ENCODE results near the gene TPP1. TPM values are rescaled to one million over a fixed set of nuclear protein-coding genes. Genes with fewer than 3 reads are reported as not detected.

The TPP1 gene
- total RNA-seq, 8 experiments from 2014 or later = 5.2 to 174 (median 23.3) TPM

DNA sequence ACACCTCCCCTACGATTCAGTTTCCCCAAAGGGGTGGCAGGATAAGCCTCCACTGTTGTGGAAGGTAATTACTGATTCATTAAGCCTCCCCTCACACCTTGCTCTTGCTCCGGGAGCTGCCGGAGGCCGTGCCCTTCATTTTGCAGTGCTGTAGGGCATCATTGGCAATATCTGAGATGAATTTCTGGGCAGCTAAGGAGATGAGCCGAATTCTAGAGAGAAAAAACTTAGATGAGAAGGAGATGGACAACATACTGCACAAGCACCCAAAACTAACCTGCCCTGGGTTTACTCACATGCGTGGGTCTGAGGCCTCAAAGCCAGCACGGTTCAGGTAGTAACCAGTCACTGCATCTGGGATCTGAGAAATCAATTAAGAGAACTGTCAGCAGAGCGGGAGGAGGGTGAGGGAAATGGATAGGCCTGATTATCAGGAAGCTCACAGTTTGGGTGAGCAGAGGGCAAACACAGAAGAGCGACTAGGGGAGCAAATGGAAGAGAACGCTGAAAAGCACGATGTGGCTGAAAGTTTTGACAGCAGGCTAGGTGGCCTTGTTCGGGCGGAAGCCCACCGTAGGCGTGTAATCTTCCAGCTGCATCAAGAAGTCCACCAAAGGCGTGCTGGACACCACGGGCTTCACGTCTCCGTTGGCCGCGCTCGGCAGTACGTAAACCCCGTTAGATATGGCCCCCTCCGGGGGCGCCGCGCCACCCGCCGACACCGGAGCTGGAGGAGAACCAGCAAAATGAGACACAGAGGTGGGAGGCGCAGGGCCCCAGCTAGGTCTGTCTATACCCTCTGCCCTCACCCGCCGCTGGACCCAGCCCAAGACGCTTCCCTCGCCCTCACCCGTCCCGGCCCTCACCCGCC is 7.9 kb downstream of the TPP1 start:
- 0 to 80% (median 33%) methylated on average over 1 to 10 of the region's 39 CpGs; no CpG with 5 or more reads in 3 of the 10 experiments for WGBS, 10 experiments
- in situ Hi-C loops (cut with MboI; ENCODE audit: low pct_unique_long_range_greater_than_20kb in 2 of 9, low sequenced_read_pairs in 9 of 9, unreplicated experiment in 9 of 9) = loop anchor here in 2 of 9 experiments (25.0 kb wide), 1 partner anchor 224 kb away; the partner anchor contains the start of gene SMPD1 (in 2 of the 2)
- Histone ChIP-seq H3K27ac (peak overlapping the region; percentile 97 to 98), H3K4me3 (peak overlapping the region; percentile 67 to 99 (median 75)), H3K4me1 (replicated peaks in 1 of 2) (peaks cover 18 to 24% of the 10 kb centered on the region in 2 donors)
- peak; percentile 13 to 38 (median 32) for ATAC-seq (replicated peaks in 6 of 8)

DNA sequence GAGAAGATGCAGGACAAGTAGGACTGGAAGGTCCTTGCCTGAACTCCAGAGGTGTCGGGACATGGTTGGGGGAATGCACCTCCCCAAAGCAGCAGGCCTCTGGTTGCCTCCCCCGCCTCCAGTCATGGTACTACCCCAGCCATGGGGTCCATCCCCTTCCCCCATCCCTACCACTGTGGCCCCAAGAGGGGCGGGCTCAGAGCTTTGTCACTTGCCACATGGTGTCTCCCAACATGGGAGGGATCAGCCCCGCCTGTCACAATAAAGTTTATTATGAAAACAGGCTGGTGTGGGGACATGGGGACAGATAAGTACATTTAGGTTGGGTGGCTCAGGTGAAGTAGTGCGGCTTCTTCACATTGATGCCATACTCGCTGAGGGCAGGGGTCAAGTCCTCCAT is 8.6 kb downstream of the TPP1 start:
- no peak for ATAC-seq (replicated peaks in 6 of 8)
- no peak overlapping the region for H3K27ac ChIP-seq
- in situ Hi-C loops (cut with MboI; ENCODE audit: low pct_unique_long_range_greater_than_20kb in 2 of 9, low sequenced_read_pairs in 9 of 9, unreplicated experiment in 9 of 9) = loop anchor here in 2 of 9 experiments (25.0 kb wide), 1 partner anchor 223 kb away; the partner anchor contains the start of gene SMPD1 (in 2 of the 2)

DNA sequence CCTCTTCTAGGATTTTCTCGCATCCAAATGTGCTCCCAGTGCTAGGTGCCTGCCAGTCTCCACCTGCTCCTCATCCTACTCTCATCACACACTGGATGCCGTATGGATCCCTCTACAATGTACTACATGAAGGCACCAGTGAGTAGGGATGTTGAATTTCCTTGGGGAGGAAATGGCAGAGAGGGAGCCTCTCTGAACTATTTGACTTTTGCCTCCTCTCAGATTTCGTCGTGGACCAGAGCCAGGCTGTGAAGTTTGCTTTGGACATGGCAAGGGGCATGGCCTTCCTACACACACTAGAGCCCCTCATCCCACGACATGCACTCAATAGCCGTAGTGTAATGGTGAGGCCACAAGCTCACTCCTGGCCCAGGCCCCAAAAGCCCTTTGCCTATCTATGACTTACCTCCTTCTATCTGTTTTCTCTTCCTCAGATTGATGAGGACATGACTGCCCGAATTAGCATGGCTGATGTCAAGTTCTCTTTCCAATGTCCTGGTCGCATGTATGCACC is 9.7 kb downstream of the TPP1 start:
- WGBS, 10 experiments = 67 to 100% (median 89%) methylated on average over 1 to 6 of the region's 8 CpGs; no CpG with 5 or more reads in 1 of the 10 experiments
- H3K4me1 ChIP-seq (replicated peaks in 1 of 2) = peaks cover 30 to 41% of the 10 kb centered on the region in 2 donors
- H3K27ac ChIP-seq = no peak overlapping the region
- ATAC-seq (replicated peaks in 6 of 8) = no peak
- in situ Hi-C loops (cut with MboI; ENCODE audit: low pct_unique_long_range_greater_than_20kb in 2 of 9, low sequenced_read_pairs in 9 of 9, unreplicated experiment in 9 of 9) = loop anchor here in 2 of 9 experiments (25.0 kb wide), 1 partner anchor 222 kb away; the partner anchor contains the start of gene SMPD1 (in 2 of the 2)
- H3K4me3 ChIP-seq = no peak overlapping the region

More for the DNA sequence above, 8.6 kb downstream of the TPP1 start:
- no peak overlapping the region for H3K4me3 ChIP-seq
- WGBS, 10 experiments = 100% methylated on average over 2 of the region's 6 CpGs; no CpG with 5 or more reads in 9 of the 10 experiments
- peaks cover 25 to 32% of the 10 kb centered on the region in 2 donors for H3K4me1 ChIP-seq (replicated peaks in 1 of 2)

DNA sequence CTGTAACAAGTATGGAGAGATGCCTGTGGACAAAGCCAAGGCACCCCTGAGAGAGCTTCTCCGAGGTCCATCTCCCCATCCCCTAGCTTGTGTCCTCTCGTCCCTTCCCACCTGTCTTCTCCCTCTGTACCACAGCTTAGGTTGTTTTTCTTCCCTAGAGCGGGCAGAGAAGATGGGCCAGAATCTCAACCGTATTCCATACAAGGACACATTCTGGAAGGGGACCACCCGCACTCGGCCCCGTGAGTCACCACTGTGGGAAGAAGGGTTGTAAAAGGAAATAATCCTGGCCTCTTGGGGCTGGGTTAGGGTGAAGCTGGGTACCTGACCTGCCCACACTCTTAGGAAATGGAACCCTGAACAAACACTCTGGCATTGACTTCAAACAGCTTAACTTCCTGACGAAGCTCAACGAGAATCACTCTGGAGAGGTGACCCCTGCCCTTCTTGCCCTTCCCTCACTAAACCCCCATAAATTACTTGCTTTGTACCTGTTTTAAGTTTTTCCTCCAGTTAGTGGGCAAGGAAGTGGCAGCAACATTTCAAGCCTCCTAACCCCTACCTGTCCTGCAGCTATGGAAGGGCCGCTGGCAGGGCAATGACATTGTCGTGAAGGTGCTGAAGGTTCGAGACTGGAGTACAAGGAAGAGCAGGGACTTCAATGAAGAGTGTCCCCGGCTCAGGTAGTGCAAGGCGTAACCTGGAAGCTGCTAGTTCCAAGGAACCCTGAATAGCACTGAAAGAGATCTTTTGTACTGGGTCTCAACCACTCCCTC is 10.3 kb downstream of the TPP1 start:
- WGBS, 10 experiments = 63 to 100% (median 97%) methylated on average over 1 to 10 of the region's 14 CpGs; no CpG with 5 or more reads in 2 of the 10 experiments
- no peak for ATAC-seq (replicated peaks in 6 of 8)
- Histone ChIP-seq H3K27ac (no peak overlapping the region), H3K4me3 (no peak overlapping the region), H3K4me1 (replicated peaks in 1 of 2) (peaks cover 30 to 41% of the 10 kb centered on the region in 2 donors)
- in situ Hi-C loops (cut with MboI; ENCODE audit: low pct_unique_long_range_greater_than_20kb in 2 of 9, low sequenced_read_pairs in 9 of 9, unreplicated experiment in 9 of 9) = loop anchor here in 2 of 9 experiments (25.0 kb wide), 1 partner anchor 222 kb away; the partner anchor contains the start of gene SMPD1 (in 2 of the 2)

- in situ Hi-C loops (cut with MboI; ENCODE audit: low pct_unique_long_range_greater_than_20kb in 2 of 9, low sequenced_read_pairs in 9 of 9, unreplicated experiment in 9 of 9) = loop anchor here in 2 of 9 experiments (25.0 kb wide), 1 partner anchor 221 kb away; the partner anchor contains the start of gene SMPD1 (in 2 of the 2)
- WGBS, 10 experiments = 60 to 100% (median 77%) methylated on average over 1 to 3 of the region's 9 CpGs; no CpG with 5 or more reads in 6 of the 10 experiments
Measured at GRCh38 chr11:6608011-6608410, 11.2 kb downstream of the TPP1 start.

GRCh38 chr11:6607190-6607795 is 11.9 kb downstream of the TPP1 start:
- in situ Hi-C loops (cut with MboI; ENCODE audit: low pct_unique_long_range_greater_than_20kb in 2 of 9, low sequenced_read_pairs in 9 of 9, unreplicated experiment in 9 of 9) = loop anchor here in 2 of 9 experiments (25.0 kb wide), 1 partner anchor 220 kb away; the partner anchor contains the start of gene SMPD1 (in 2 of the 2)
- H3K27ac ChIP-seq = peak overlapping the region; percentile 84 to 93
- peaks cover 25 to 38% of the 10 kb centered on the region in 2 donors for H3K4me1 ChIP-seq (replicated peaks in 1 of 2)
- H3K4me3 ChIP-seq = peak overlapping the region in 3 of 5 donors; percentile 4 to 89 (median 86)
- ATAC-seq (replicated peaks in 6 of 8) = no peak

More at GRCh38 chr11:6608011-6608410, 11.2 kb downstream of the TPP1 start:
- Histone ChIP-seq H3K4me3 (no peak overlapping the region), H3K4me1 (replicated peaks in 1 of 2) (peaks cover 27 to 38% of the 10 kb centered on the region in 2 donors), H3K27ac (peak overlapping the region in 1 of 2 donors; percentile 84)
- ATAC-seq (replicated peaks in 6 of 8) = no peak

GRCh38 chr11:6606471-6607189 is 12.6 kb downstream of the TPP1 start:
- peaks cover 30 to 42% of the 10 kb centered on the region in 2 donors for H3K4me1 ChIP-seq (replicated peaks in 1 of 2)
- ATAC-seq (replicated peaks in 6 of 8) = peak; percentile 32 to 74 (median 70)

GRCh38 chr11:6604790-6605189 is 14.4 kb downstream of the TPP1 start:
- 7 to 49% (median 28%) methylated on average over 2 to 3 of the region's 3 CpGs; no CpG with 5 or more reads in 1 of the 10 experiments for WGBS, 10 experiments
- in situ Hi-C loops (cut with MboI; ENCODE audit: low pct_unique_long_range_greater_than_20kb in 2 of 9, low sequenced_read_pairs in 9 of 9, unreplicated experiment in 9 of 9) = loop anchor here in 2 of 9 experiments (25.0 kb wide), 1 partner anchor 217 kb away; the partner anchor contains the start of gene SMPD1 (in 2 of the 2)
- Histone ChIP-seq H3K4me3 (peak overlapping the region; percentile 62 to 91 (median 88)), H3K27ac (peak overlapping the region; percentile 80 to 89), H3K4me1 (replicated peaks in 1 of 2) (peaks cover 26 to 36% of the 10 kb centered on the region in 2 donors)
- ATAC-seq (replicated peaks in 6 of 8) = no peak

More at GRCh38 chr11:6606471-6607189, 12.6 kb downstream of the TPP1 start:
- in situ Hi-C loops (cut with MboI; ENCODE audit: low pct_unique_long_range_greater_than_20kb in 2 of 9, low sequenced_read_pairs in 9 of 9, unreplicated experiment in 9 of 9) = loop anchor here in 2 of 9 experiments (25.0 kb wide), 1 partner anchor 219 kb away; the partner anchor contains the start of gene SMPD1 (in 2 of the 2)
- H3K4me3 ChIP-seq = peak overlapping the region in 3 of 5 donors; percentile 13 to 89 (median 86)
- peak overlapping the region; percentile 89 to 93 for H3K27ac ChIP-seq
- 0 to 40% (median 15%) methylated on average over 1 to 9 of the region's 11 CpGs; no CpG with 5 or more reads in 4 of the 10 experiments for WGBS, 10 experiments

DNA sequence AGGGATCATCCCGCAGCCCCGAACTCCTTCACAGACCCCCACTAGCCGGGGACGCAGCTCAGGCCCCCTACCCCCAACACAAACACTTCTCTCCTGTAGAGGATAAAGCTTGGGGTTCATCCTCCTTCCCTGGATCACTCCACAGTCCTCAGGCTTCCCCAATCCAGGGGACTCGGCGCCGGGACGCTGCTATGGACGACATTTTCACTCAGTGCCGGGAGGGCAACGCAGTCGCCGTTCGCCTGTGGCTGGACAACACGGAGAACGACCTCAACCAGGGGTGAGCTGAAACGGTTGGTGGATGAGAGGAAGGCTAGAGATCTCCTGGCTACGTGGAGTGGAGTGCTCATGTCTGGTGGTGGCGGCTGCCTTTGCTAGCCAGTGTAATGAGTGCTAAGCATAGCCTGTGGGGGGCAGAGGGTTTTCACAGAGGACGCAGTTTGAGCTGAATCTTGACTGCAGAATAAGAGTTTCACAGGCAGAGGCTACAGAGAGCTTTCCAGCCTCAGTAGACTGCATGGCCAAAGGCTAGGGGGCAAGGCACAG is 15.1 kb downstream of the TPP1 start:
- Histone ChIP-seq H3K4me1 (replicated peaks in 1 of 2) (peaks cover 26 to 36% of the 10 kb centered on the region in 2 donors), H3K27ac (peak overlapping the region; percentile 80 to 89), H3K4me3 (peak overlapping the region; percentile 62 to 91 (median 88))
- WGBS, 10 experiments = 0 to 5% (median 0%) methylated on average over 1 to 5 of the region's 20 CpGs; no CpG with 5 or more reads in 1 of the 10 experiments
- peak; percentile 38 to 66 (median 59) for ATAC-seq (replicated peaks in 6 of 8)
- in situ Hi-C loops (cut with MboI; ENCODE audit: low pct_unique_long_range_greater_than_20kb in 2 of 9, low sequenced_read_pairs in 9 of 9, unreplicated experiment in 9 of 9) = loop anchor here in 2 of 9 experiments (25.0 kb wide), 1 partner anchor 217 kb away; the partner anchor contains the start of gene SMPD1 (in 2 of the 2)

DNA sequence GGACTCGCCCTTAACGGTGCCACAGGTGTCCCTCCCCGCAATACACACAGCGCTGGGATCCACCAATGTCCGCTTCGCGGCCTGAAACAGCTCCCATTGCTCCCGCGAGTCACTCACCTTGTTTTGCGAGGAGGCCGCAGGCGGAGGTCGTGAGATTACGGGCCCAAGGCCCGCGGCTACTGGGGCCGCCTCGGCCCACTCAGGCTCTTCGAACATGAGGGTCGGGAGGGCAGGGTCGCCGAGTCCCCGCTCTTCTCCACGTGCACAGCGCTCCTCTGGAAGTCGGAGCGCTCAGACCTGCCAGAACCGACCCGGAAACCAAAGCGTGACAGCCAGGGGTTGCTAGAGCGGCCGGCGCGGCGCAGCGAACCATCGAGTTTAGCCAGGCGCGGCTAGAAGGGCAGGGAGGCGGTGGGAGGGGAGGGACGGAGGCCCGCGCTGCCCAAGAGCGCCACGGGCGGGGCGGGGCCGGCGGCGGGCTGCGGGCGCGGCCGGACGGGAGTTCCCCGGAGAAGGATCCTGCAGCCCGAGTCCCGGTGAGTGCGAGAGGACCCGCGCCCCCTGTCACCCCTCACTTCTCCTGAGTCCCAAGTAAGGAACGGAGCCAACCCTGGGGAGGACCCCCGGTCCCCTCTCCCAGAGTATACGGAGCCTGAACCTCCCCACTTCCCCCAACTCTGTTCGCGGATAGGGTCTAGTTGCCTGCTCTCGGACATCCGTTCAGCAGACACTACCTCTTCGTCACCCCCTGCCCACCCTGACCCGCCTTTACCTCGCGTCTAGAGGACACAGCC is 15.7 kb downstream of the TPP1 start, which contains the start of the genes ILK and RRP8:
Gene ILK (plus strand): TSS at position 488 of the 794 bp plus-strand sequence. CDS start 498 bp downstream, outside the sequence.
Gene RRP8 (minus strand): TSS at position 330 of the 794 bp plus-strand sequence. CDS start 114 bp downstream, at position 216.
- in situ Hi-C loops (cut with MboI; ENCODE audit: low pct_unique_long_range_greater_than_20kb in 2 of 9, low sequenced_read_pairs in 9 of 9, unreplicated experiment in 9 of 9) = loop anchor here in 2 of 9 experiments (25.0 kb wide), 1 partner anchor 216 kb away; the partner anchor contains the start of gene SMPD1 (in 2 of the 2)
- peak; percentile 73 to 85 (median 76) for ATAC-seq (replicated peaks in 6 of 8)
- WGBS, 10 experiments = 0 to 2% (median 0%) methylated on average over 1 to 9 of the region's 72 CpGs; no CpG with 5 or more reads in 5 of the 10 experiments
- peaks cover 26 to 36% of the 10 kb centered on the region in 2 donors for H3K4me1 ChIP-seq (replicated peaks in 1 of 2)
- H3K4me3 ChIP-seq = peak within 1 kb of the TSS; percentile 62 to 91 (median 88)
- H3K27ac ChIP-seq = peak within 1 kb of the TSS; percentile 80 to 89

All from motor neuron (in vitro differentiated cells).